ENCODE results near the gene TRPC4AP.
A peak's percentile ranks its signal among the peaks of the same experiment; 100 is the strongest.
"Not testable (repeated sequence)": the region's sequence is repeated elsewhere in the genome, so short reads cannot be mapped to it uniquely, and the experiment has no call there.

The TRPC4AP gene

GRCh38 chr20:35054814-35055213, 37.8 kb downstream of the TRPC4AP start:
- no peak for DNase-seq

- not testable (repeated sequence) for DNase-seq
These were observed 40.0 kb downstream of the TRPC4AP start for GRCh38 chr20:35052616-35053015.

- DNase-seq: no peak
These were observed 42.7 kb downstream of the TRPC4AP start for GRCh38 chr20:35049776-35050352.

GRCh38 chr20:35048739-35049138, 43.9 kb downstream of the TRPC4AP start:
- peak; percentile 88 for DNase-seq

GRCh38 chr20:35042268-35042667, 50.3 kb downstream of the TRPC4AP start:
- peak; percentile 40 for DNase-seq

GRCh38 chr20:35040646-35041045, 52.0 kb downstream of the TRPC4AP start:
- no peak for DNase-seq

GRCh38 chr20:35039846-35040489, 52.6 kb downstream of the TRPC4AP start:
- DNase-seq: no peak

- DNase-seq: no peak
These were observed 53.5 kb downstream of the TRPC4AP start for GRCh38 chr20:35039146-35039545.

GRCh38 chr20:35034145-35034544, 58.5 kb downstream of the TRPC4AP start:
- no peak for DNase-seq

- no peak for DNase-seq
These were observed 62.5 kb downstream of the TRPC4AP start for GRCh38 chr20:35030136-35030535.

- no peak for DNase-seq
These were observed 65.3 kb downstream of the TRPC4AP start for GRCh38 chr20:35027301-35027700.

- DNase-seq: no peak
These were observed 67.5 kb downstream of the TRPC4AP start for GRCh38 chr20:35025116-35025515.

GRCh38 chr20:35023624-35024023, 69.0 kb downstream of the TRPC4AP start:
- no peak for DNase-seq

- no peak for DNase-seq
These were observed 70.8 kb downstream of the TRPC4AP start for GRCh38 chr20:35021831-35022230.

- DNase-seq: no peak
These were observed 71.5 kb downstream of the TRPC4AP start for GRCh38 chr20:35021063-35021462.

GRCh38 chr20:35020108-35020928, 72.3 kb downstream of the TRPC4AP start:
- DNase-seq: no peak

- no peak for DNase-seq
These were observed 73.8 kb downstream of the TRPC4AP start for GRCh38 chr20:35018590-35019371.

GRCh38 chr20:35017099-35017835, 75.3 kb downstream of the TRPC4AP start:
- DNase-seq: no peak

GRCh38 chr20:35015863-35016193, 76.8 kb downstream of the TRPC4AP start:
- DNase-seq: no peak

- no peak for DNase-seq
These were observed 78.1 kb downstream of the TRPC4AP start for GRCh38 chr20:35014537-35014936.

- no peak for DNase-seq
These were observed 78.9 kb downstream of the TRPC4AP start for GRCh38 chr20:35013421-35014411.
